Neutrophil (primary cell): ENCODE measurements around the gene FCN3.

Experiments used
- H3K27ac ChIP-seq: fragments of 200-600 bp; sonication (generic); 2 replicates; pipeline ENCODE4 v1.5.1; 2016; ENCODE audit warnings: mild to moderate bottlenecking, moderate library complexity
- H3K27me3 ChIP-seq: fragments of 200-600 bp; sonication (generic); 2 replicates; pipeline ENCODE4 v1.6.0; 2016; ENCODE audit warnings: mild to moderate bottlenecking
- H3K36me3 ChIP-seq: fragments of 200-600 bp; sonication (generic); 2 replicates; pipeline ENCODE4 v1.5.1; 2017
- H3K4me1 ChIP-seq, 2 experiments: fragments of 200-600 bp in 1 of 2; sonication (generic) in 1 of 2; 1 replicate in 1 of 2; 2 replicates in 1 of 2; pipeline versions ENCODE4 v1.5.1 to v1.6.1; 2013 to 2016; ENCODE audit warnings: low read depth in 1 of 2, low read length in 1 of 2, mild to moderate bottlenecking in 1 of 2, moderate library complexity in 1 of 2; ENCODE audit not compliant: control insufficient read depth in 1 of 2, insufficient read depth in 1 of 2
- H3K4me3 ChIP-seq, 2 experiments: fragments of 200-600 bp in 1 of 2; sonication (generic) in 1 of 2; 1 replicate in 1 of 2; 2 replicates in 1 of 2; pipeline ENCODE4 v1.5.1; 2013 to 2016; ENCODE audit warnings: low read depth in 1 of 2, low read length in 1 of 2, mild to moderate bottlenecking in 1 of 2, moderate library complexity in 1 of 2
- H3K9me3 ChIP-seq: fragments of 200-600 bp; sonication (generic); 2 replicates; pipeline ENCODE4 v1.5.1; 2016
- TF ChIP-seq, protein P1 (sequence below): fragments of 200-600 bp; sonication (generic); IDR thresholded peaks from 2 replicates; pipeline ENCODE4 v1.5.1; 2016; ENCODE audit warnings: antibody characterized with exemption

The FCN3 gene

DNA sequence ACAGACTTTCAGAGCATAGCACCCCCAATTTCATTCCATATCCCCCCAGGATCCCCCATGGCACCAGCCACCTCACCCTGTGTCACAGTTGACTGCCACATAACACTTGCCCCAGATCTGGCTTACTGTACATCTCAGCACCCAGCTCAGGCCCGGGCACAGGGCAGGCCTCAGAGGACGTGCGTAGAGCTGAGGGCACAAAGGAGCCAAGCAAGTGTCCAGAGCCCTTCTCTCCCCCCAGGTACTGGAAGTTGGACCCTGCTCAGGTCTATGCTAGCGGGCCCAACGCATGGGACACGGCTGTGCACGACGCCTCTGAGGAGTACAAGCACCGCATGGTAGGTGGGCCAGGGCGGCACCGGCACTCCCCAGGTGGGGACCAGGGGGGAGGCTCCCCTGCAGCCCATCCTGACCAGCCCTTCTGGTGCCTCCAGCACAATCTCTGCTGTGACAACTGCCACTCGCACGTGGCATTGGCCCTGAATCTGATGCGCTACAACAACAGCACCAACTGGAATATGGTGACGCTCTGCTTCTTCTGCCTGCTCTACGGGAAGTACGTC, 40.8 kb downstream of the FCN3 start:
- Histone ChIP-seq H3K27ac (no peak overlapping the region), H3K36me3 (peaks cover 65% of the 10 kb centered on the region), H3K9me3 (no peaks in the 10 kb centered on the region), H3K4me1 (peaks cover 2 to 14% of the 10 kb centered on the region in 2 experiments), H3K4me3 (no peak overlapping the region), H3K27me3 (no peaks in the 10 kb centered on the region)
- TF ChIP-seq, protein P1, sequence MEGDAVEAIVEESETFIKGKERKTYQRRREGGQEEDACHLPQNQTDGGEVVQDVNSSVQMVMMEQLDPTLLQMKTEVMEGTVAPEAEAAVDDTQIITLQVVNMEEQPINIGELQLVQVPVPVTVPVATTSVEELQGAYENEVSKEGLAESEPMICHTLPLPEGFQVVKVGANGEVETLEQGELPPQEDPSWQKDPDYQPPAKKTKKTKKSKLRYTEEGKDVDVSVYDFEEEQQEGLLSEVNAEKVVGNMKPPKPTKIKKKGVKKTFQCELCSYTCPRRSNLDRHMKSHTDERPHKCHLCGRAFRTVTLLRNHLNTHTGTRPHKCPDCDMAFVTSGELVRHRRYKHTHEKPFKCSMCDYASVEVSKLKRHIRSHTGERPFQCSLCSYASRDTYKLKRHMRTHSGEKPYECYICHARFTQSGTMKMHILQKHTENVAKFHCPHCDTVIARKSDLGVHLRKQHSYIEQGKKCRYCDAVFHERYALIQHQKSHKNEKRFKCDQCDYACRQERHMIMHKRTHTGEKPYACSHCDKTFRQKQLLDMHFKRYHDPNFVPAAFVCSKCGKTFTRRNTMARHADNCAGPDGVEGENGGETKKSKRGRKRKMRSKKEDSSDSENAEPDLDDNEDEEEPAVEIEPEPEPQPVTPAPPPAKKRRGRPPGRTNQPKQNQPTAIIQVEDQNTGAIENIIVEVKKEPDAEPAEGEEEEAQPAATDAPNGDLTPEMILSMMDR = no peak

GRCh38 chr1:27332536-27333281, 41.9 kb downstream of the FCN3 start:
- Histone ChIP-seq H3K36me3 (peaks cover 71% of the 10 kb centered on the region), H3K4me1 (peaks cover 0 to 11% of the 10 kb centered on the region in 2 experiments), H3K4me3 (no peak overlapping the region), H3K27me3 (no peaks in the 10 kb centered on the region), H3K27ac (peak overlapping the region; percentile 54), H3K9me3 (no peaks in the 10 kb centered on the region)
- TF ChIP-seq, protein P1 = peak; percentile 88

DNA sequence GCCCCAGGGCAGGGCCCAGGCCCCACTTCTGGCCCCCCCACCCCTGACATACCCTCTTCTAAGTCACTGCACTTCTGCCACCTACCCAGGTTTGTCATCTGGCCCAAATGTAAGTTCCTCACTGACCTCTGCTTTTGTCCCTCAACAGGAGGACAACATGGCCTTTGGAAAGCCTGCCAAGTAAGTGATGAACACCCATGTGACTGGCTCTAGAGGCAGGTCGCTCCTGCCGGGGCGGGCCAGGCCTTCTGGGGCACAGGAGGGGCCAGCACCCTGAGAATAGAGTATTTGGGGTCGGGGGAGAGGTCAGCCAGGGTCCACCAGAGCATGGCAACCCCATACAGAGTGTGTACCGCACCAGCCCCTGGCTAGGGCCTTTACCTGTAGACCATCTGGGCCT, 42.7 kb downstream of the FCN3 start:
- Histone ChIP-seq H3K27ac (peak overlapping the region; percentile 54), H3K4me3 (no peak overlapping the region), H3K27me3 (no peaks in the 10 kb centered on the region), H3K9me3 (no peaks in the 10 kb centered on the region), H3K4me1 (peaks cover 0 to 11% of the 10 kb centered on the region in 2 experiments), H3K36me3 (peaks cover 79% of the 10 kb centered on the region)
- TF ChIP-seq, protein P1 = no peak

GRCh38 chr1:27331426-27331825, 43.2 kb downstream of the FCN3 start:
- TF ChIP-seq, protein P1 = no peak

DNA sequence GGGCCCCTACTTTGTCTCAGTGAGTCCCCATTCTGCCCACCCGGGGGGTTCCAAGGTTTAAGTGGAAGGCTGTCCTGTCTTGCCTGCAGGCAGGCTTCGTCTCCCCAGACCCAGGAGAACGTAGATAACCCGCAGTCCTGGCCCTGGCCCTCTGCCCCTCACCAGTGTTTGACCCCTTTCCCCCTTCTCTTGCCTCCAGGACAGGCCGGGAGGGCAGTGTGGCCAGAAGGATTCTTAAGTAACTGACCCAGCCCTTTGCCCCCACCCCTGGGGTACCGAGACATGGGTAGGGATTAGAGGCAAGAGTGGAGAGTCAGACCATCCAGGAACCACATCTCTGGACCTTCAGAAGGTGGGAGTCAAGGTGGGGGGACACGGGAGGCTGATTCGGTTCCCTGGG, 43.8 kb downstream of the FCN3 start:
- H3K27me3 ChIP-seq = no peaks in the 10 kb centered on the region
- H3K27ac ChIP-seq = no peak overlapping the region
- TF ChIP-seq, protein P1 = no peak
- H3K4me1 ChIP-seq = peaks cover 0 to 13% of the 10 kb centered on the region in 2 experiments
- no peak overlapping the region for H3K4me3 ChIP-seq
- peaks cover 75% of the 10 kb centered on the region for H3K36me3 ChIP-seq
- H3K9me3 ChIP-seq = no peaks in the 10 kb centered on the region

More at GRCh38 chr1:27331426-27331825, 43.2 kb downstream of the FCN3 start:
- Histone ChIP-seq H3K4me3 (no peak overlapping the region), H3K4me1 (peaks cover 0 to 11% of the 10 kb centered on the region in 2 experiments), H3K9me3 (no peaks in the 10 kb centered on the region), H3K27me3 (no peaks in the 10 kb centered on the region), H3K36me3 (peaks cover 78% of the 10 kb centered on the region), H3K27ac (peak overlapping the region; percentile 54)
